GM18499 (cell line): ENCODE measurements around the gene FUT3.

Experiments used
- ATAC-seq: cut with Tn5 transposase; IDR thresholded peaks from one replicate; pipeline ENCODE4 v1.9.1; 2021; ENCODE audit warnings: moderate number of reproducible peaks; ENCODE audit not compliant: insufficient read depth, unreplicated experiment

FUT3 gene

DNA sequence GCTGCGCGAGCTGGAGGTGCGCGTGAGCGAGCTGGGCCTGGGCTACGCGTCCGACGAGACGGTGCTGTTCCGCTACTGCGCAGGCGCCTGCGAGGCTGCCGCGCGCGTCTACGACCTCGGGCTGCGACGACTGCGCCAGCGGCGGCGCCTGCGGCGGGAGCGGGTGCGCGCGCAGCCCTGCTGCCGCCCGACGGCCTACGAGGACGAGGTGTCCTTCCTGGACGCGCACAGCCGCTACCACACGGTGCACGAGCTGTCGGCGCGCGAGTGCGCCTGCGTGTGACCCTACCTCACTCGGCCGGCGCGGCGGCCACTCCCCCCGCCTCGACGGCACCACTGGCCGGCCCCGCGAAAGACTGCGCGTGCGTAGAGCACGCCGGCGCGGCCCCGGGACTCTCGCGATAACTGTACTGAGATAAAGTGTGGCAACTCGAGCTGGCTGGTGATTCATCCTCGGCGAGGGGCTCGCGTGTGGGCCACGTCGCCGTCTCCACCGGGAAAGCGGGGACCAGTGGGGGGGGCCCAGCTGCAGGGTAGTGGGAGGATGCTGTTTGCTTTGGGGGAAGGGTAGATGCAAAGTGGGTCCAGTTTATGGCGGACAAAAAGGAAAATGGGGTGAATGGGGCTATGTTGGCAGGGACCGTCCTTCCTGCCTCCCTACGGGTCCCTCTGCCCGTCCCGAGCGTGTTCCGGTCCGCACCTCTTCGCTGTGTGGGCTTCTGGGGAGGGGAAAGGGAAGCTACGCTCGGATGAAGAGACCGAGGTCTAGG lies 23.2 kb downstream of the FUT3 start:
- ATAC-seq = peak; percentile 42

DNA sequence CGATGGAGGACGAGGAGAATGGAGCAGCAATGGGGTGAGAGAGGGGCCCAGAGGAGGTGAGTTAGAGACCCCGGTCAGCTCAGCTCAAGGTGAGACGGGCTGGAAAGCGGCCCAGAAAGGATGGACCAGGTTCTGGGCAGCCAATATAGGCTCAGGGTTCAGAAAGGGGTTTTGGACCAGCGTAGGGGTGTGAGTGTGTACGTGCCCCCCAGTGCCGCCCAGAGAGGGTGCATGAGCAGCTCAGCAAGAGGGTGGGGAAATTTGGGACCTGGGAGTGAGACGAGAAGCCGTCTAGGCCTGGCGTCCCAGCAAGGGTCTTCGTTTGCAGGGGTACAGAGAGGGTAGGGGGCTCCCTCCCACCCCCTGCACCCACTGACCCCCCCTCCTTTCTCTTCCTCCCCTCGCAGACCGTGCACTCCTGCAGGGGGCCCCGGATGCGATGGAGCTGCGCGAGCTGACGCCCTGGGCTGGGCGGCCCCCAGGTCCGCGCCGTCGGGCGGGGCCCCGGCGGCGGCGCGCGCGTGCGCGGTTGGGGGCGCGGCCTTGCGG lies 23.8 kb downstream of the FUT3 start:
- ATAC-seq = no peak

DNA sequence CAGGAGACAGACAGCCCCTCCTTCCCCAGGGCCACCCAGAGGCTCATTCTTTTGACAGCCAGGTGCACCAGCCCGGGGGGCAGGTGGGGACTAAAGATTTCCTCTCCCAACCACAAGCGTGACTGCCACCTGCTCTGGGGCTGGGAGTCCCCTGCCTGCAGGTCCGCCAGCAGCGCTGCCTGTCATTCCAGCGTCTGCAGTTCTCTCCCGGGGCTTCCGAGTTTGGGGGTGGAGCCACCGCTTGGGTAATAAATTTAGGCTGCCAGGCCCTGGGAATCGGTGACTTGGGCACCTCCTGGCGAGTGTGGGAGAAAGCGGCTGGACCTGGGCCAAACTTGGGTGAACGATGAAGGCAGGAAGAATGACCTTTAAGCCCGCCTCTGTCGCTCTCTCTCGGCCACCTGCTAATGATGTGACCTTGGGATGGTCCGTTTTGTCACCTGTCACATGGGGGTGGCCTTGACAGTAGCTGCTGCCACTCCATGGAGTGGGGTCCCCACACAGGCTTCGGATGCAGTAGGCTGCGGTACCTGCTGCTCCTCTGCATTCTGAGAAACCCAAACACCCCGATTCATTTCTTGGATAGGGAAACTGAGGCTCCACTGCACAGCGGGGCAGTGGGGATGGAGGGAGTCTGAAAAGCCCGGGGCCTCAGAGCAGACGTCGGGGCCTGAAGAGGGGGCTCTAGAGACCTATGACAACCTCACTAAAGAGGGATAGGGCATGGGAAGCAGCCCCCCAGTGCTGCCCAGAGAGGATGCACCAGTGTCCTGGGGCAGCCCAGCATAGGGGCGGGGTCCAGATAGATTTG lies 24.5 kb downstream of the FUT3 start:
- ATAC-seq = no peak

DNA sequence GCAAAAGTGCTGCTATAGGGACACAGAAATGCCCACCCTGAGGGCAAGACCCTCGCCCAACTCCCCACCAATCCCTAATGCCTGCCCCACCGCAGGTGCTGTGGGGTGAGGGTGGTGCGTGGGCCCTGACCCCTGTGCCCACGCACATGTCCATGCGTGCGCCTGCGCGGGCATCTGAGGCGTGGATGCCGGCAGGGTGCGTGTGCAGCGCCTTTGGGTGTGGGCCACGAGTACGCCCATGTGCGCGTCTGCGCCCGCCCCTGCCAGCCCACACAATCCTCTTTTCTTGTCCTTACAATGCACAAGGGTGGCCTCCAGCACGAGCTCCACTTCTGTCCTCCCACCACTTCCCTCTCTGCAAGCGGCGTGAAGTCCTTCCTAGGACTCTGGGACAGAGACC lies 26.1 kb downstream of the FUT3 start:
- ATAC-seq = no peak

DNA sequence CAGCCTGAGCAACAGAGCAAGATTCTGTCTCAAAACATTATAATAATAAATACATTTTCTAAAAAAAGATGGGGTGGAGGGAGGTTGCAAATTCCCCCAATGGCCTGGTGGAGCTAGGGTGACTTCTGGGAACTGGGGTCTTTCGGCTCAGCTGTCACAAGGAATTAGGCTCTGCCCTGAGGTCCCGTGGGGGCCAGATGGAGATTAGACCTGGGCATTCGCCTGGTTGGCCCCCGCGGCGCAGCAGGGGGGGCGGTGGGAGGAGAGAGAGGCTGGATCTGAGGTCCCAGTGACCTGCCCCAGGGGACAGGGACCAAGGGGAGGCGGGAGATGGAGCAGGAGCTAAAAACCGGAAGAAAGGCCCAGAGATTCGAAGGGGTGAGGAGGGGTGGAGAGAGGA lies 26.5 kb downstream of the FUT3 start:
- no peak for ATAC-seq

DNA sequence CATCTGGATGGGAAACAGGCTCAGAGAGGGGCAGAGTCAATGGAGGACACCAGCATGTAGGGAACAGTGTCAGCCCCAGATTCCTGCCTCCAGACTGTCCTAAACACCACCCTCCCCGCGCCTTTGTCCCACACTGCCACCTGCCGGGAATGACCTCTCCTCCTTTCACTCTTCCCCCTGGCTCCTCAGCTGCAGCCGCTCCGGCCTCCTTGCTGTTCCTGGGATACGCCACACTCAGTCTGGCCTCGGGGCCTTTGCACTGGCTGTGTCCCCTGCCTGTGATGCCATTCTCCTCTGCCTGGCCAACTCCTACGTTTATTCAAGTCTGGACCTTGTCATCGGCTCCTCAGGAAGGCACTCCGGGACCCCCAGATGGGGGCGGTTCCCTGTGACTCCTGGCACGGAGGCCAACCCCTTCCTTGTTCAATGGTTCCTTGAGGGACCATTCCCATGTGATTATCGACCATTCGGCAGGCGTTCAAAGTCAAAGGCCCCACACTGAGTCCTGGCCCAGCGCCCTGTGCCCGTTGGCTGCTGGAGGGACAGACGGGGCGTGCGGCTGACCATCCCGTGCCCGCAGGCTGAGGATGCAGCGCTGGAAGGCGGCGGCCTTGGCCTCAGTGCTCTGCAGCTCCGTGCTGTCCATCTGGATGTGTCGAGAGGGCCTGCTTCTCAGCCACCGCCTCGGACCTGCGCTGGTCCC lies 27.5 kb downstream of the FUT3 start:
- ATAC-seq = no peak

DNA sequence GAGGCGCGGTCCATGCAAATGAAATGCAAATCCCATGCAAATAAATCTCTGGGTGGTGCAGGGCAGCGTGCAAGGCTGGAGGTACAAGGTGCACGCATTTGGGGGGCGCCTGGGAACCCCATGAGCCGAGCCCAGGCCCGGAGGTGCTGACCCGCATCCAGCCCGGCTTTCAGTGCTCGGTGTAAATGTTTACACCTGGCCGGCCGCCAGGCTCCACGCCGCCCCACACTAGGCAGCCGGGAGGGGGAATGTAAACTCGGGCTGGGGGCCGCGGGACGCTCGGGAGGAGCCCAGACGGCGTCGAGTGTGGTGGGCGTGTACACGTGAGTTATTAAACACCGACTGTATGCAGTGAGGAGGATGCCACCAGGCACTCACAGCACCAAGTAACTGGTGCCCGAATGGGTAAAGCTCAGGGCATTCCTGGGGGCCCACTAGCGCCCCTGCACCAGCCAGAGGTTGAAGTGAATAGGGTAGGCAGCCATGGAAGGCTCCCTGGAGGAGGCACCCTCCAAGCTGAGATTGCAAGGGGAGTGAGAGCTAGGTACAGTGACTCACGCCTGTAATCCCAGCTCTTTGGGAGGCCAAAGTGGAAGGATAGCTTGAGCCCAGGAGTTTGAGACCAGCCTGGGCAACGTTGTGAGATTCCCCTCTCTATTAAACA lies 28.9 kb downstream of the FUT3 start:
- no peak for ATAC-seq

DNA sequence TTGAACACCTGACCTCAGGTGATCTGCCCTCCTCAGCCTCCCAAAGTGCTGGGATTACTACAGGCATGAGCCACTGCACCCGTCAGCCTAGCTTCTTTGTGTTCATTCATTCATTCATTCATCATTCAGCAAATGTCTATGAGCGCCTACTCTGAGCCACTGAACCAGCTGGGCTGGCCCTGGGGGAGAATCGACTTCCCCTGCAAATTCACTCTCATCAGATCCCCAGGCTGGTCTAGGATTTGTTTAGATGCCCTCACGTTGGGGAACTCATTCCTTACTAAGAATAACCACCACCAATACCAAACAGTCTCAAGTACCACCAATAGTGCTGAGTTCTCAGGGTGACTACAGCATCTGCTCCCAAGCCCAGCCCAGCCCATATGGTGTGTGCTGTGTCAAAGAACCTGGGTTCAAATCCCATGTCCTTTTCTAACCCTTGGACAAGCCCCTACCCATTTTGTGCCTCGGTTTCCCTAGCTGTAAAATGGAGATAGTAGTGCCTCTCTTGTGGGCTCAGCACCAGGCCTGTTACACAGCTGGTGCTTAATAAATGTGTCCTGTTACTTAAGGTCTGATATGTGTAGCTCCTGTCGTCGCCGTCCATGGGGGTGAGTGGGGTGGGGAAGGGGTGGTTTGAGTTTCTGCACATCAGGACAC lies 29.6 kb downstream of the FUT3 start:
- ATAC-seq = no peak

DNA sequence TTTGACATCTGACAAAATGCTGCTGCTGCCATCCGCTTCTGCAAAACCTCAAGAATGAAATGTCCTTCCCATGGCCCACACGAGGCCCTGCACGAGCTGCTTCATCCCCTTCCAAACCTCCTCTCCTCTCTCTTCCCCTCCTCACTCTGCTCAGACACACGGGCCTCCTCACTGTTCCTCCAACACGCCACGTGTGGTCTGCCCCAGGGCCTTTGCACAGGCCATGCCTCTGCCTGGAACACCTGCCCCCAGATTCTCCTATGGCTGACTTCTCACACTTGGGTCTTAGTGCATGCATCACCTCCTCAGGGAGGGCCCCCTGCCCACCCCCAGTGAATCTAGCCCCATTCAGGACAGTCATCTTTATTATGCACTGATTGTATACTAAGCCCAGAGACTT lies 30.5 kb downstream of the FUT3 start:
- no peak for ATAC-seq

DNA sequence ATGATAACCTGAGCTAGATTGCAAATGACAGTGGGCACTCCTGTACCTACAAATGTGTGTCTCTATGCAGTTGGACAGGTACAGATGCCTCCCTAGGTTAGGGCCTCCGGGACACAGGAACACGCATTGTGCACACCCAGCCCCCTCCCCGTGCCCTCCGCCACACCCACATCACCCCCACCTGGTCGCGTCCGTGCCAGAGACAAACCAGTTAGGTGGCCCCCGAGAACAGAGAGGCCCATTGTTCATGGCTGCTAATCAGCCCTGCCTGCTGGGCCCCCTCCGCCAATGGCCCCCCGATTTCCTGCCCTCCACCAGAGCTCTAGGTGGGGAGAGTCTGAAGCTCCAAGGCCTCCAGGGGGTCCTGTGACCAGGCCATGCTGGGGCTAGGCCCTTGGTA lies 32.7 kb downstream of the FUT3 start:
- no peak for ATAC-seq

DNA sequence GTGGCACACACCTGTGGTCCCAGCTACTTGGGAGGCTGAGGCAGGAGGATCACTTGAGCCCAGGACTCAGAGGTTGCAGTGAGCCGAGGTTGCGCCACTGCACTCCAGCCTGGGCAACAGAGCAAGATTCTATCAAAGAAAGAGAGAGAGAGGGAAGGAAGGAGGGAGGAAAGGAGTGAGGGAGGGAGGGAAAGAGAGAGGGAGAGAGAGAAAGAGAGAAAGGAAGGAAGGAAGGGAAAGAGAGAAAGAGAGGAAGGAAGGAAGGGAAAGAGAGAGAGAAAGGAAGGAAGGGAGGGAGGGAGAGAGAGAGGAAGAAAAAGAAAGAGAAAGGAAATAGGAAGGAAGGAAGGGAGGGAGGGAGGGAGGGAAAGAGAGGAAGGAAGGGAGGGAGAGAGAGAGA lies 34.0 kb downstream of the FUT3 start:
- ATAC-seq = no peak

DNA sequence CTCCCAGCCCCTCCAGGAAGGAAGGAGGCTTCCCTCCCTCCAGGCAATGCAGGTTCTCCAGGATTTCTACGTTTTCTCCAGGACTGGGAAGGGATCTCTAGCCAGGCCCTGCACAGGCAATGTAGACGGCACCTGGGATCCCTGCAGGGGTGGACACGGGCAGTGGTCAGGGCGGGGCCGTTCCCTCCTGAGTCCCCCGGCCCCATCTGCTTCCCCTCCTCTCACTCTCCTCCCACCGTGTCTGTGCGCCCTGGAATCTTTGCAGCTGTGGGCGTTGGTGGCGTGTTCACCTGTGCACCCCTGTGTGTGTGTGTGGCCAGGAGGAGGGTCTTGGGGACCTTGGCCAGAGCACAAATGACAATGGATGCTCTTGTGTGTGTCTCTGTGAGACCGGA lies 36.4 kb downstream of the FUT3 start:
- ATAC-seq = no peak

DNA sequence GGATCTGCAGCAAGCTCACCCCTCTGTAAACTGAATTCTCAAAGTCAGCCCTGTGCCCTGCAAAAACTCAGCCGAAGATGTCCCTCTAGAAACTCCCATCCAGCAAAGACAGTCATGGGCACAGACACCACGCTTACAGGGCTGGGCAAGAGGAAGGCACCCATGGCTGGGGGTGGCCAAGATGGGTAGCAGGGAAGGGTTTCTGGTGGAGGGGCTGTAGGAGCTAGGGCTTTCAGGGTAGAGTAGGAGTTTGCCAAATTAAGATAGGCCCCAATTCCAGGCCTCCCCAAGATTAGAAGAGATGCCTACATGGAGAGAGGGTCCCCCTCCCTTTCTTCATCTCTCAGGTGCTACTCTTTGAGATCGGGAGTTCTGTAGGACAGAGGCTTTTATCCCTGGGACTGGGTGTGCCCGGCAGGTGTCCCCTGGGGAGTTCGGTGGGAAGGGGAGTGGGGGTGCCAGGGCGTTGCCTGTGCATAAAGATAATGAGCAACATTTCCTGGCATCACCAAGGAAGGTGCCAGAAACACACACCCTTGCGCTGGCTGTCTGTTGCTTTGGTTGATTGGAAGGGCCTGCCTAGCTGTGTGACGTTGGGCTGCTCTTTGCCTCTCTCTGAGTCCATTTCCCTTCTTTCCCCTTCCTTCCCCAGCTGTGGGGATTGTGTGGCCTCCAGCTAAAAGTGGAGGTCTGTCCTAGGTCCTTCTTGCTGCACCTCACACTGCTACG lies 37.0 kb downstream of the FUT3 start:
- no peak for ATAC-seq

DNA sequence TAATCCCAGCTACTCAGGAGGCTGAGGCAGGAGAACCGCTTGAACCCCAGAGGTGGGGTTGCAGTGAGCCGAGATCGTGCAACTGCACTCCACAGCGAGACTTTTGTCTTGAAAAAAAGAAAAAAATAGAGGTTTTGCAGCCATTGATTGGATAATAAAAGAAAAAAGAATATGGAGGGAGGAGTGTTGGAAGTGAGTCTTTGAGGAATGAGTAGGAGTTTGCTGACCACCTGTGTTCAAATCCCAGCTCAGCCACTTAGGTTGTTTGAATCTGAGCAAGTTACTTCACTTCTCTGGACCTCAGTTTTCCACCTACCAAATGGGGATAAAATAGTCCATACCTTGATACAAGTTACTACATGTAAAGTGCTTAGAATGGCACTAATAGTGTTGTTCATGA lies 40.1 kb downstream of the FUT3 start:
- no peak for ATAC-seq

DNA sequence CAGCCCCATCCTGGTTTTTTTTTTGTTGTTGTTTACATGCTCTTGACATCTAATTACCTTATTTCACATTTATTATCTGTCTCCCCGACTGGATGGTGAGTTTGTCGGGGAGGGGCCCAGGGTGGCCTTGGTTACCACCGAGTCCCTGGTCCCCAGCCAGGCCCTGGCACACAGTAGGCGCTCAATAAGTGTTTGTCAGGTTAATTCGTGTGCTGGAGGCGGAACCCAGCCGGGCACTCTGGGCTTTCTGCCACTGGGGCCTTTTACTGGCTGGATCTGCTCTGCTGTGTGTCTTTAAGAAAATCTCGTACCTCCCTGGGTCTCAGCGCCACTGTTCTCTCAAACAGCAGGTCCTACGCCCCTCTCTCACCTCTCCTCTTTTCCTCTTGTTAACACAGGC lies 41.8 kb downstream of the FUT3 start:
- ATAC-seq = no peak

DNA sequence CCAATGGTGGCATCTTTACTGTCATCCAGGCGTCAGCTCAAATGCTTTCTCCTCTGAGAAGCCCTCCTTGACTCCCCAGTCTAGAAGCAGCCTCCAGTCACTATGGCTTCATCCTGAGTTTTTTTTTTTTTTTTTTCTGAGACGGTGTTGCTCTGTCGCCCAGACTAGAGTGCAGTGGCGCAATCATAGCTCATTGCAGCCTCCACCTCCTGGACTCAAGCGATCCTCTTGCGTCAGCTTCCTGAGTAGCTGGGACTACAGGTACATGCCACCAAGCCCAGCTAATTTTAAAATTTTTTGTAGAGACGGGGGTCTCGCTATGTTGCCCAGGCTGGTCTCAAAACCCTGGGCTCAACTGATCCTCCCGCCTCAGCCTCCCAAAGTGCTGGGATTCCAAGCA lies 42.2 kb downstream of the FUT3 start:
- no peak for ATAC-seq

DNA sequence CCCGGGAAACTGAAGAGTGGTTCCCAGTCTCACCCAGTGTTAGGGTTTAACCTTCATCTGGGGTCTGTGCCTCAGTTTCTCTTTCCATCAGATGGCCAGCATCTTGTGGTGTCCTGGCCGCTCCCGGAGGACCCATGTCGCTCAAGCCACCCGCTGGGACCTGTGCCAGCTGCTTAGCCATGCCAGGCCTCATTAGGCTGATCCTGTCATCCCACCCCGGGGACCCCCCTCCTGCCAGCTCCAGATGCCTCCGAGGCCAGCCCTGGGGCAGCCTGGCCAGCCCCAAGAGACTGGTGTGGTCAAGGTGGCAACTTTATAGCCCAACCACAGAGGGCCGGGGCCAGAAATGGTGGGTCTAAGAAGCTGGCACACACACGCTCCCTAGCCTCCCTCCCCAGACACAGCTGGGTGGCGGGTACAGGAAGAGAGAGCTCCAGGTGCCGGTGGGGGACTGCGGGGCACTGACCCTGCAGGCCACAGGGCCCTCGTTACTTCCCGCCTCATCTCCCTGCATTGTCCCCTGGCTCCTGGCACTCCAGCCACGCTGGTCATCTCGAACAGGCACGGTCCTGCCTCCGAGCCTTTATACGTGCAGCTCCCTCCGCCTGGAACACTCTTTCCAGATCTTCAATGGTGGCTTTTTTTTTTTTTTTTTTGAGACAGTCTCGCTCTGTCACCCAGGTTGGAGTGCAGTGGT lies 43.0 kb downstream of the FUT3 start:
- ATAC-seq = no peak

DNA sequence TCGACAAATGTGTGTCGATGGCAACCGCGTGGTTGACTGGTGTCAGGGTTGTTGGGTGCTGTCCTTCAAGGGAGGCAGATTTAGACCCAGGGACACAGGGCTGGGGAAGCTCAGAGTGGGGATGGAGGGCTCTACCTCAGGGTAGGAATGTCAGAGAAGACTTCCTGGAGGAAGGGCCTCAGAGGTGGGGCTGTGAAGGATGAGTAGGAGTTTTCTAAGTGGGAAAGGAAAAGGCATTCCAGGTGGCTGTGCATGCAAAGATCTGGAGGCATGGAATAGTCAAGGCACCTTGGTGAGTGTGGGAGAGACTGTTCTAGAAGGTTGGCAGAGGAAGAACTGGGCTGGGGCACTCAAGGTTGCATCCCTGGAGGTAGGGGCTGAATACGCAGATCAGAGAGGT lies 44.3 kb downstream of the FUT3 start:
- no peak for ATAC-seq

DNA sequence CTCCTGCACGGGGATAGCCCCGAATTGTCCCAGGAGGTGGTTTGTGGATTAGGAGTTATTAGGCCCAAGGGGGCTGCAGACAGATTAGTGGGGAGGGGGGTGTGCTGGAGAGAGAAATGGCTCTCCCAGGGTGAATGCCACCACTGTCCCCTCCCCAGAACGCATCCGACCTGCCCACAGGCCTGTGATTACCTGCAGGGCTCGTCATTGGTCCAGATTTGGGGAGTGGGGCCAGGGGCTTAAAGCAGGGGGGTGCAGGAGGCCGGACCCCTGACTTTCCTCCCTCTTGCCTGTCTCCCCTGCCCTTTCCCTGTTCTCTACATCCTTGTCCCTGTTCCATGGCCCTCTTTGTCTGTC lies 45.1 kb downstream of the FUT3 start:
- no peak for ATAC-seq
